ENCODE results near the gene ULBP1.
"Not testable (repeated sequence)": the region's sequence is repeated elsewhere in the genome, so short reads cannot be mapped to it uniquely, and the experiment has no call there.

ULBP1 gene

GRCh38 chr6:149960488-149960887 lies 3.3 kb upstream of the ULBP1 start:
- no peak for DNase-seq (ENCODE audit: low read depth, low spot score)
- no peak overlapping the region for H3K4me3 ChIP-seq
- no peaks in the 10 kb centered on the region for H3K36me3 ChIP-seq (ENCODE audit: insufficient read depth, low read length)
- H3K27ac ChIP-seq: no peak overlapping the region
- H3K9me3 ChIP-seq (ENCODE audit: low read depth, low read length): no peaks in the 10 kb centered on the region
- no peak for TF ChIP-seq POLR2AphosphoS5 (IDR thresholded peaks at IDR 0.05; ENCODE audit: borderline replicate concordance, low read depth, low read length)
- no peak for TF ChIP-seq FOXP2 (optimal IDR thresholded peaks at IDR 0.05; ENCODE audit: control extremely low read depth, extremely low read length, insufficient read depth)
- no peak for TF ChIP-seq EZH2 (IDR thresholded peaks at IDR 0.05)
- H3K9ac ChIP-seq (ENCODE audit: insufficient read length): no peak overlapping the region

GRCh38 chr6:149961728-149962425 lies 1.9 kb upstream of the ULBP1 start:
- no peak for DNase-seq (ENCODE audit: low read depth, low spot score)
- H3K27ac ChIP-seq: no peak overlapping the region
- no peak overlapping the region for H3K9ac ChIP-seq (ENCODE audit: insufficient read length)
- H3K9me3 ChIP-seq (ENCODE audit: low read depth, low read length): no peaks in the 10 kb centered on the region
- TF ChIP-seq EZH2 (IDR thresholded peaks at IDR 0.05) (no peak), POLR2AphosphoS5 (IDR thresholded peaks at IDR 0.05; ENCODE audit: borderline replicate concordance, low read depth, low read length) (no peak), FOXP2 (optimal IDR thresholded peaks at IDR 0.05; ENCODE audit: control extremely low read depth, extremely low read length, insufficient read depth) (no peak)
- H3K4me3 ChIP-seq: no peak overlapping the region
- H3K36me3 ChIP-seq (ENCODE audit: insufficient read depth, low read length): no peaks in the 10 kb centered on the region

- peak overlapping the region; percentile 86 for H3K4me3 ChIP-seq
- TF ChIP-seq FOXP2 (optimal IDR thresholded peaks at IDR 0.05; ENCODE audit: control extremely low read depth, extremely low read length, insufficient read depth) (no peak), POLR2AphosphoS5 (IDR thresholded peaks at IDR 0.05; ENCODE audit: borderline replicate concordance, low read depth, low read length) (no peak), EZH2 (IDR thresholded peaks at IDR 0.05) (no peak)
- no peak overlapping the region for H3K27ac ChIP-seq
- no peak for DNase-seq (ENCODE audit: low read depth, low spot score)
- H3K36me3 ChIP-seq (ENCODE audit: insufficient read depth, low read length): no peaks in the 10 kb centered on the region
- peak overlapping the region; percentile 78 for H3K9ac ChIP-seq (ENCODE audit: insufficient read length)
- H3K9me3 ChIP-seq (ENCODE audit: low read depth, low read length): no peaks in the 10 kb centered on the region
These were observed 1.1 kb upstream of the ULBP1 start for GRCh38 chr6:149962461-149963211.

- Histone ChIP-seq H3K9ac (ENCODE audit: insufficient read length) (peak overlapping the region; percentile 78), H3K36me3 (ENCODE audit: insufficient read depth, low read length) (no peaks in the 10 kb centered on the region), H3K4me3 (peak overlapping the region; percentile 86), H3K27ac (peak overlapping the region; percentile 72; the same call in 1 of the 2 replicates), H3K9me3 (ENCODE audit: low read depth, low read length) (no peaks in the 10 kb centered on the region)
- TF ChIP-seq POLR2AphosphoS5 (IDR thresholded peaks at IDR 0.05; ENCODE audit: borderline replicate concordance, low read depth, low read length): no peak
- no peak for TF ChIP-seq FOXP2 (optimal IDR thresholded peaks at IDR 0.05; ENCODE audit: control extremely low read depth, extremely low read length, insufficient read depth)
- TF ChIP-seq EZH2 (IDR thresholded peaks at IDR 0.05): no peak
- no peak for DNase-seq (ENCODE audit: low read depth, low spot score)
These were observed 606 bp upstream of the ULBP1 start for GRCh38 chr6:149963212-149963461.

GRCh38 chr6:149964308-149965193 lies 808 bp downstream of the ULBP1 start:
- peak overlapping the region; percentile 78 for H3K9ac ChIP-seq (ENCODE audit: insufficient read length)
- no peaks in the 10 kb centered on the region for H3K9me3 ChIP-seq (ENCODE audit: low read depth, low read length)
- no peak overlapping the region for H3K27ac ChIP-seq
- no peak for DNase-seq (ENCODE audit: low read depth, low spot score)
- no peak for TF ChIP-seq FOXP2 (optimal IDR thresholded peaks at IDR 0.05; ENCODE audit: control extremely low read depth, extremely low read length, insufficient read depth)
- no peak for TF ChIP-seq POLR2AphosphoS5 (IDR thresholded peaks at IDR 0.05; ENCODE audit: borderline replicate concordance, low read depth, low read length)
- H3K4me3 ChIP-seq: peak overlapping the region; percentile 86
- no peaks in the 10 kb centered on the region for H3K36me3 ChIP-seq (ENCODE audit: insufficient read depth, low read length)

- H3K27ac ChIP-seq: no peak overlapping the region
- no peaks in the 10 kb centered on the region for H3K9me3 ChIP-seq (ENCODE audit: low read depth, low read length)
- TF ChIP-seq FOXP2 (optimal IDR thresholded peaks at IDR 0.05; ENCODE audit: control extremely low read depth, extremely low read length, insufficient read depth): no peak
- TF ChIP-seq EZH2 (IDR thresholded peaks at IDR 0.05): no peak
- no peak for TF ChIP-seq POLR2AphosphoS5 (IDR thresholded peaks at IDR 0.05; ENCODE audit: borderline replicate concordance, low read depth, low read length)
- DNase-seq (ENCODE audit: low read depth, low spot score): no peak
- H3K4me3 ChIP-seq: peak overlapping the region; percentile 86
- H3K9ac ChIP-seq (ENCODE audit: insufficient read length): no peak overlapping the region
- no peaks in the 10 kb centered on the region for H3K36me3 ChIP-seq (ENCODE audit: insufficient read depth, low read length)
These were observed 1.7 kb downstream of the ULBP1 start for GRCh38 chr6:149965194-149966020.

- not testable (repeated sequence) for H3K9me3 ChIP-seq (ENCODE audit: low read depth, low read length); H3K36me3 ChIP-seq (ENCODE audit: insufficient read depth, low read length); H3K9ac ChIP-seq (ENCODE audit: insufficient read length); H3K27ac ChIP-seq; H3K4me3 ChIP-seq; DNase-seq (ENCODE audit: low read depth, low spot score)
These were observed 2.6 kb downstream of the ULBP1 start for GRCh38 chr6:149966319-149966718.

- no peak for DNase-seq (ENCODE audit: low read depth, low spot score)
- no peak overlapping the region for H3K4me3 ChIP-seq
- no peaks in the 10 kb centered on the region for H3K36me3 ChIP-seq (ENCODE audit: insufficient read depth, low read length)
- no peak overlapping the region for H3K27ac ChIP-seq
- no peak overlapping the region for H3K9ac ChIP-seq (ENCODE audit: insufficient read length)
- no peaks in the 10 kb centered on the region for H3K9me3 ChIP-seq (ENCODE audit: low read depth, low read length)
- TF ChIP-seq EZH2 (IDR thresholded peaks at IDR 0.05) (no peak), FOXP2 (optimal IDR thresholded peaks at IDR 0.05; ENCODE audit: control extremely low read depth, extremely low read length, insufficient read depth) (no peak), POLR2AphosphoS5 (IDR thresholded peaks at IDR 0.05; ENCODE audit: borderline replicate concordance, low read depth, low read length) (no peak)
These were observed 3.8 kb downstream of the ULBP1 start for GRCh38 chr6:149967591-149967990.

- H3K9me3 ChIP-seq (ENCODE audit: low read depth, low read length); DNase-seq (ENCODE audit: low read depth, low spot score); H3K4me3 ChIP-seq; H3K9ac ChIP-seq (ENCODE audit: insufficient read length); H3K36me3 ChIP-seq (ENCODE audit: insufficient read depth, low read length); H3K27ac ChIP-seq: not testable (repeated sequence)
These were observed 4.3 kb downstream of the ULBP1 start for GRCh38 chr6:149967999-149968398.

- not testable (repeated sequence) for H3K27ac ChIP-seq; H3K9ac ChIP-seq (ENCODE audit: insufficient read length); H3K36me3 ChIP-seq (ENCODE audit: insufficient read depth, low read length); H3K9me3 ChIP-seq (ENCODE audit: low read depth, low read length); H3K4me3 ChIP-seq; DNase-seq (ENCODE audit: low read depth, low spot score)
These were observed 5.2 kb downstream of the ULBP1 start for GRCh38 chr6:149968909-149969308.

All from SK-N-MC (cell line).